Measurements from ENCODE around the gene KBTBD8.

Gene KBTBD8, protein sequence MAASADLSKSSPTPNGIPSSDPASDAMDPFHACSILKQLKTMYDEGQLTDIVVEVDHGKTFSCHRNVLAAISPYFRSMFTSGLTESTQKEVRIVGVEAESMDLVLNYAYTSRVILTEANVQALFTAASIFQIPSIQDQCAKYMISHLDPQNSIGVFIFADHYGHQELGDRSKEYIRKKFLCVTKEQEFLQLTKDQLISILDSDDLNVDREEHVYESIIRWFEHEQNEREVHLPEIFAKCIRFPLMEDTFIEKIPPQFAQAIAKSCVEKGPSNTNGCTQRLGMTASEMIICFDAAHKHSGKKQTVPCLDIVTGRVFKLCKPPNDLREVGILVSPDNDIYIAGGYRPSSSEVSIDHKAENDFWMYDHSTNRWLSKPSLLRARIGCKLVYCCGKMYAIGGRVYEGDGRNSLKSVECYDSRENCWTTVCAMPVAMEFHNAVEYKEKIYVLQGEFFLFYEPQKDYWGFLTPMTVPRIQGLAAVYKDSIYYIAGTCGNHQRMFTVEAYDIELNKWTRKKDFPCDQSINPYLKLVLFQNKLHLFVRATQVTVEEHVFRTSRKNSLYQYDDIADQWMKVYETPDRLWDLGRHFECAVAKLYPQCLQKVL

DNA sequence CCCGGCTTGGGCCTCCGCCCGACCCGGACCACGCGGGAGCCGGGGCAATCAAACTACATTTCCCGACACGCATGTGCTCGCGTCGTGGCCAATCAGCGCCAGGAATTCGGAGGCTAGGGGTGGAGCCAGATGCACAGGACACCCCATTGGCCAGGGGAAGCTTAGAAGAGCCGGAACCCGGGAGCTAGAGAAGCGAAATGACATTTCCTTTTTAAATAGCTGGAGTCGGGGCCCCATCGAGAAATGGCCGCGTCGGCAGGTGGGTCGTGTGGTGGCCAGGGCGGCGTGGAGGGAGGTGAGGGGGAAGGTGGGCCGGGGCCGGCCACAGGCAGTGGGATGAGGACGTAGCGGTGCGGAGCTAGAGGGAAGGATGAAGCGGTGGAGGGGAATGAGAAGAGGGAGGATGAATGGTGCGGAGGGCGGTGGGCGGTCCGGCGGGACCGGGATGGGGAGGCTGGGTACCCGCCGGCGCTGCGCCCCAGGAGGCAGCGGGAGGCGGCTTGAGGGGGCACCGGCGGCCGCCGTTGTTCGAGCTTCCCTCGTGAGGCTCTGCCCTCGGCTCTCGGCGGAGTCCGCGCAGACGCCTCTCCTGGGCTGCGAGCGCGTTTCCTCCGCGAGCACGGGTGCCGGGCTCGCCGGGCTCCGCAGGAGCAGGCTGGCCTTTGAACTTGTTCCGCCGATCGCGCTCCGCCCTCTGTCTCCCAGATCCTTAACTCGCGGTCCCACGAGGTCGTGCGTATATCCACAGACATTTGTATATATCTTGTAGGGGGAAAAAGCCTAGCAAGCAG is at the start of gene KBTBD8:
Gene KBTBD8, plus strand, starts transcription at position 195 of the 791 bp plus-strand sequence. Its CDS starts 49 bp downstream, at position 244.
- peak; percentile 96 to 97 for DNase-seq

DNA sequence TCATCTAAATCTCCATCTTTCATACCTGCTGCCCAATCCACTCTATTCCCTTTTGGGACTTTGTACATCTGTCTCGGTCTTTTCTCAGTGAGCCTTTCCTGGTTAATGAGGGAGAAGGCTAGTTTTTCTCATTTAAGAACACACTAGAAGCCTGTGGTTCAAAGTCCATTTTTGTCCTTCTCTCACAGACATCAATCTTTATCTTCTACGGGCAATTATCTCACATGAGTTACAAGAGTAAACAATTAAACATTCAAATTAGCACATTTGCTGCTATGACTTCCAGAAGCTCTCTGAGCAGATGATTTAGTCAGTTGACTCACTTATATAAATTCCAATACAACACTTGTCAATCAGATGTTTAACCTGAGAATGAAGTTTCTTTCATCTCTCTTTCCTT is 49.3 kb upstream of the KBTBD8 start:
- DNase-seq: no peak

DNA sequence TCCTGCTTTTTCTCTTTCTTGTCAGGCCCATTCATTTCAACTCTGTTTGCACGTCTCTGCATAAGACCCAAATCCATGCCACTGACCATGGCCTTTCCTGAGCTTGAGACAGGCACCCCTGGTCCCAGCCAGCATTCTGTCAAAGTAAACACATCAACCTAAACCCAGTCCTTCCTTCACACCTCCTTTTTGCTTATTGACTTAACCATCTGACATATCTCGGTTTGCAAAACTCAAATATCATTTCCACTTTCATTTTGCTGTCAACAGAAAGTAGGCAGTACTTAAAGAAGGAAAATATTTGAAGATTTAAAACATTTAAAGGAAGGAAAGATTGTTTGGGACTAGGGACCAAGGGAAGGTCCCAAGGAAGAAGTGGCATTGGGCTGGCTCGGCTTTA is 48.2 kb upstream of the KBTBD8 start:
- DNase-seq: no peak

DNA sequence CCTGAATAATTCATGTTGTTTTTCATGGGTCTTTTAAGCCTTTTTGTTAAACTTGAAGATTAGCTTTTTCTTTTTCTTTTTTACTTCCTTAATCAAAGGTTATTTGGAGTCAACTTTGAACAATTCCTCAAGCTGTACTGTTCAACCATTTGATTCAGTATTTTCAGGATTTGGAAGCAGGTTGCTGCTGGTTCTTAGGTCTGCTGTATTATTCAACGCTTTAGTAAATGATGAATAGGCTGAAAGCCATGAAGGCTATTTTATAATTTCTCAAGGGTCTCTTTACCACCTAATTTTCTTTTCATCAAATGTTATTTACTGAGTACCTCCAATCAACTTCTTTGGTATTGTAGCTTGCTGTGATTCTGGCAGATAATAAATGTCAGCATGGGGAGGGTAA is 45.8 kb upstream of the KBTBD8 start:
- no peak for DNase-seq

DNA sequence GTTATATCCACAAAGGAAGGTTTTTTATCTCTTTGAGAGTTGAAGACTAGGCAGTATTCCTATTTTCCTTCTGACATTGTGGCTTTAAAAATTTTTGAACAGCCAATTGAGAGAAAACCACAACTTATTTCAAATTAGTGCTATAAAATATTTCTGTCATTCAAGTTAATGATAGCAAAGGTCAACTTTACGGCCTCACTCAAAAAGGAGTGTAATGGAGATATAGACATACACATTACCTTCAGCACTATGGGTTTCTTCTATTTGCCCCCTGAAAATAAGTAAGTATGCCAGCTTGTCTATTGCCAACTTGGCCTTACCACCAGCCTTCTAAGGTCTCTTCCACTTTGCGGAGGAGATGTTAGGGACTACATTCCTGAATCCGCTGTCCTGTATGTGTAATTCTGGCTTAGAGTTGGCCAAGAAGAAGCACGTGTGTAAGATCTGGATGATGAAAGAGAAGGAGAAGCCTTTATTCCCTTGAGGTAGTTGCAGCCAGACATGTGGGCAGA is 44.1 kb upstream of the KBTBD8 start:
- DNase-seq: no peak

DNA sequence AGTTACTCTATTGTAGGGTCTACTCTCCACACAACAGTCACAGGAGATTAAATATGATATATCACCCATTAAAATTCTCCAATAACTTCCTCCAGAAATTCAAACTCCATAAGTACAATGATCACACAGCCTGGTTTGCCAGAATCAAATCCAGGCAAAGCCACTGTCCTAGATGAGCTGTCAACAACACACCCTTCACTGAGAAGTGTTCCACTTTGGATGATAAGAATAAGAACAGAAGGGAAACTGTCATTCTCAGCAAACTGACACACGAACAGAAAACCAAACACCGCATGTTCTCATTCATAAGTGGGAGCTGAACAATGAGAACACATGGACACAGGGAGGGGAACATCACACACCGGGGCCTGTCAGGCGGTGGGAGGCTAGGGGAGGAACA is 41.4 kb upstream of the KBTBD8 start:
- no peak for DNase-seq

DNA sequence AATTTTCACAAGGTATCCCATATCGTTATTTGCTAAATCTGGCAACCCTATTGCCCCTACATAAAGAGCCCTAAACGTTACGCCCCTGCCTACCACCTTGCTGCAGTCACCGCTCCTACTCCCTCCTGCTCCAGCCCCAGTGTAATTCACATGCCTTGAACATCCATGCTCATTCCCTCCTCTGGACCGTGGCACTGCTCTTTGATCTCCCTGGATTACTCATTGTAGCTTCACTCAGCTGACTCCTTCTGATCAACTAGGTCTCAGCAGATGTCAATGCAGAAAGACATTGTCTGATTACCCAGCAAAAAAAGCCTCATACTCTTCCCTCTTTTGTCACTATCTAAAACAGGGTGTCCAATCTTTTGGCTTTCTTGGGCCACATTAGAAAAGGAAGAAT is 40.7 kb upstream of the KBTBD8 start:
- no peak for DNase-seq

DNA sequence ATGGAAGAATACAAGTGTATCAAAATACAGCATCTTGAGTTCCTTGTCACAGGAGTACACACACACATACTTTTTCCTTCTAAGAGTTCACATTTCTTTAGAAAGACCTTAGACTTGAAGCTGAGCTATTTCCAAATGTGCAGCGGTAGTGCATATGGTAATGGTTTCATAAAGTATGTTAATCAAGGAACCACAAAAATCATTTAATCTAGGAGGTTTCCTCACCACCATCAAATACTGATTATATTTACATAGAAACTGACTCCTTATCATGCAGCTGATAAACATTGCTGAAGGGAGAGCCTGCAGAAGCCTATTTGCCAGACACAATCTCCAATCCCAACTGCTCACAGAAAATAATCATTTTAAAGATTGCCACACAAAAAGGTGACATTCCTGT is 40.0 kb upstream of the KBTBD8 start:
- DNase-seq: no peak

DNA sequence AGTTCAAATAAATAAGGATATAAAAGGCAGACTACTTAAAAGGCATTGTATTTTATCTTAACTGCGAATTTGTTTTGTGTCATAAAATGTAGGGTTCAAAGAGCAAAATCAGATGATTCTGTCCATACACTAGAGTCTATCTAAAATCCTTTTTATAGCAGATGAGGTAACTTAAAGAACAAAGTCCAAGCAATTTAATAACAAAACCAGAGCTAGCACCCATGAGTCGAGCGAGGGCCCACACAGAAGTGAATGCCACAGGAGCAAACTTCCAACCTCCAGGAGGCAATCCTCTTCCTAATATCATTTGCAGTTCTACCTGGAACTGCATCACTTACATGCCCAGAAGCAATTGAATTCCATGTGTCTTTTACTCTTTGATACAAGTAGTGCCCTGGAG is 35.4 kb upstream of the KBTBD8 start:
- no peak for DNase-seq

DNA sequence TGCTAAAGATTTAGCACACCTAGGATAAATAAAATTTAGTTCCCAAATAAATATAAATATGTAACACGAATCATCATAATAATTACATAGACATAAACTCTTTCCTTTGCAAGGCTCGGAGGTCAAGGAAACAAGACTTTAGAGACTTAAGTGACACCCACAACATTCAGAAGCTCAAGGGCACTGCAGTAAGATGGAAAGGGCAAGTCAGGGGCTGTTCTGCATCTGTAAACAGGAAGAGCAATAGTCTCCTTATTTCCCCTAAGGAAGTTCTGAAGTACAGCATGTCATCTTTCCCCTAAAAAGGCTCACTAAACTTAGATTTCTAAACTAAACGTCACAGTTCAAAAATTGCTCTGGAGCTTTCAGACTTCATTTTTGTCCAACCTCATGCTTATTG is 26.9 kb upstream of the KBTBD8 start:
- no peak for DNase-seq

DNA sequence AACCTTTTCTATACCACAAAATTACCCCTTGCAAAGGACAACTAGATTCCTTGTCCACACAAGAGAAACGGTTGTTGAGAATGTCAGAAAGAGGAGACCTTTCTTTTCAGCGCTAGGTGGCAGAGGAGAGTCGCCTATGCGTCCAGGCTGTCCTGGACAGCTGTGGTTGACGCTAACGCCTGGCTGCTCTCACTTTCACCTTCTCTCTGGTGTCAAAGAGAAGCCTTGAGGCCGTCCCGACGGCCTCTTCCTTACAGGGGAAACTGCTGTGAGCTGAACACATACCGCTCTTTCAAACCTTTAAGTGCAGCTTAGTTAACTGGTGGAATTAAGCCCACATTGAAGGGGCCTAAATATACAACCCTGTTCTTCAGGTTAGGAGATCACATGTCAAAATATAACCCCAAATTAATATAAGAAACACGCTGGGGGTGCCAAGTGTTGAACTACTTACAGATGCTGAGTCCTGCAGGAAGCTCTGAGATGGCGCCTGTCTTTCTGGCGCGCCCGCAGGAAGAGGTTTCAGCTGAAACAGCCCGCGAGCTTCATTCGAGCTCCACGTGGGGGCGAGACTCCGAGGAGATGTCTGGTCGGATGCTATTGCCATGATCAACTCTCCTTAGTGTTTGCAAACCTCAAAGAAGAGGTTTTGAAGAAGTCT is 26.1 kb upstream of the KBTBD8 start:
- DNase-seq: peak; percentile 58 to 64

DNA sequence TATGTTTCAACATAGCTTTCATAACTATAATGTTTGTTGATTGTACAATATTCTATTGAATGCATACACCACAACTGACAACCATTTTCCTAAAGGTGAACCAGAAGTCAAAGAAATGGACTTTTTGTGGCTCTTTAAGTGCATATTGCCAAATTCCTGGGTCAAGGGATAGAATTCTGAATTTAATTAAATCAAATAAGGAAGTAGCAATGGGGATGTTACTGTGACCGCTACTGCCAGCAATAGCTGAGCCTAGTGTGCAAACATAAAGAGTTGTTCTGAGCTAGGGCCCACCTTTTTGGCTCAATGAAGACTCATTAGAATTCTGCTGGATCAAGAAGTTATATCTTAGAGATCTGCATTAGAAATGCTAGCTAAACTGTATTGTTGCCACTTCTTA is 17.3 kb upstream of the KBTBD8 start:
- no peak for DNase-seq

DNA sequence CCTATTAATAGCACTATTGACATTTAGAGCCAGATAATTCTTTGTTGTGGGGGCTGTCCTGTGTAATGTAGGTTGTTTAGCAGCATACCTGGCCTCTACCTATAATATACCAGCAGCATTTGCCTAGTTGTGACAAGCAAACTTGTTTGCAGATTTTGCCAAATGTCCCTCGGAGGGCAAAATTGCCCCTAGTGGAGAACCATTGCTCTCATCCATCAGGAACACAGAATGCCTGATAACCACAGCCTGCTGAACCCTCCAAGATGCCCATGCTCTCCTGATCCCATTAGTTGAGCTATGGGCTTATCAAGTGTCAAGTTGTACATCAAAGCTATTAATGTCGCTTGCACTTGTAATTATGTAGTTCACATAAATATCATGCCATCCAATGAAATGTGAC is 15.0 kb upstream of the KBTBD8 start:
- no peak for DNase-seq

DNA sequence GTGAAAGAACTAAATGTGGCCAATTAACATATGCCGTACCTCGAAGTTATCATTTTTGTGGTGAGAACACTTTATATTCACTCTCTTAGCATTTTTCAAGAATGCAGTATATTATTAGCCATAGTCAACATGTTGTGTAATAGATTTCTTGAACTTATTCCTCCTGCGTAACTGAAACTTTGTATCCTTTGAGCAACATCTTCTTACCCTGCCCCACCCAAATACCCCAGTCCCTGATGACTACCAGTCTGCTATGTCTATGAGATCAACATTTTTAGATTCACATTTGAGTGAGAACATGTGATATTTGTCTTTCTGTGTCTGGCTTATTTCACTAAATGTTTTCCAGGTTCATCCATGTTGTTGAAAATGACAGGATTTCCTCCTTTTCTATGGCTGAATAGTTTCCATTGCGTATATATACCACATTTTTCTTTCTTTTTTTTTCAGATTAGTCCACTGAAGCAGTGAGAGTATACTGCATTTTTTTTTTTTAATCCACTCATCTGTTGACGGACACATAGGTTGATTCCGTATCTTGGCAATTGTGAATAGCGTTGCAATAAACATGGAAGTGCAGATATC is 12.7 kb upstream of the KBTBD8 start:
- no peak for DNase-seq

DNA sequence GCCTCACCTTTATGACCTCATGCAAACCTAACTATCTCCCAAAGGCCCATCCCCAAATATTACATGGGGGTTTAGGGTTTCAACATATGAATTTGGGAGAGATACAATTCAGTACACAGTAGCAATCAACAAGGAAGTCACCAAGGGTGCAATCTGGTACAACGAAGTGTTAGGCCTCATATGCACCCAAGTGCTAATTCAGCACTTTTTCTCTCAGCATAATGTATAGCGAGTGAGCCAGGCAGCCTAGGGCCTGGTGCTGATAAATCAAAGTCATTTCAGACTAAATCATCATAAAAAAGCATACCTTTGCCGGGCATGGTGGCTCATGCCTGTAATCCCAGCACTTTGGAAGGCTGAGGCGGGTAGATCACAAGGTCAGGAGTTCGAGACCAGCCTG is 11.7 kb upstream of the KBTBD8 start:
- no peak for DNase-seq

DNA sequence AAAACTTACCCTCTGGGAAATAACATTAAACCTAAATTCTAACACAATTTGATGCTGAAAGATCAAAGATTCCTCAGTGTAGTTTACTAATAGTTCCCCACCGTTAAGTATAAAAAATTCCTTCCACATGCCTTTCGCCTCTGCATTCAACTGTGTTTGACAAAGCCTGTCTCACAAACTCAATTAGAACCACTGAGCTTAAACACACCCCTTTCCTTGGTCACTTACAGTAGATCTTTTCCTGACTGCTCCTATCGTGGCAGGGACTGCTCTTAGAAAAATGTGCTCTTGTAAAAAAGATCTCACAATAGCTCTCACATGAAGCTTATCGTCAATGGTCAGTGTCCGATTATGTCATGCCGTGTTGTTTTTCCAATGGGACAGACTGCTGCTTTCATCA is 8.9 kb upstream of the KBTBD8 start:
- no peak for DNase-seq

DNA sequence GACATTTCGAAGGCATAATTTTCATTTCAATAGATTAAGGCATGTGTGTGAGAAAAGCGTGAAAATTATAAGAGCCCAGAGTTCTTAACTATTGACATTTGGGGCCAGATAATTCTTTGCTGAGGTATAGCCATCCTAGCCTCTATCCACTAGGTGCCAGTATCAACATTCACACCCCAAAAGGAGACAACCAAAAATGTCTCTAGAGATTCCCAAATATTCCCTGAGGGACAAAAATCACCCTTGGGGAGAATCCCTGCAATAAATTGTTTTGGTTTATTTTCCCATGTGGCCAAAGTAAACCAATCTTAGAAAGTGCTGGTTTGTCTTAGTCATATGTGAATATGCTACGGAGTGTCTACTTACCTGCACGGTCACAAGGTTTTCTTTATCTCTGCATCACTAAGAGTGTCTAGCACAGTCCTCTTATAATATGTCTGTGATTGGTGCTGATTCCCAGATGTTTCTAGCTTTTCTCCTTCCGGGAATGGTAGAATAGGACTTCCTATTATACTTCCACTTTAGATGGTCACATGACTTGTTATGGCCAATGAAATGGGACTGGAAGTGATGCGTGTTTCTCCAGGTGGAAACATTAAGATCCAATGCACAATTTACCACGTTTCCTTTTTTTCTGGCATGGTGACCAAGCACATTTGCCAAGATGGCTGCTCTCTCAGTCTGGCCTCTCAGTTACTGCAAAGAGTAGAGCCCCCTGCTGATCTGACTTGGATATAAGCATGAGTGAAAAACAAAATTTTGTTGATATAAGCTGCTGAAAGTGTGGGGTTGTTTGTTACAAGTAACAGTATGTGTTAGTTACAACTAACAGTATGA is 8.0 kb upstream of the KBTBD8 start:
- DNase-seq: no peak

DNA sequence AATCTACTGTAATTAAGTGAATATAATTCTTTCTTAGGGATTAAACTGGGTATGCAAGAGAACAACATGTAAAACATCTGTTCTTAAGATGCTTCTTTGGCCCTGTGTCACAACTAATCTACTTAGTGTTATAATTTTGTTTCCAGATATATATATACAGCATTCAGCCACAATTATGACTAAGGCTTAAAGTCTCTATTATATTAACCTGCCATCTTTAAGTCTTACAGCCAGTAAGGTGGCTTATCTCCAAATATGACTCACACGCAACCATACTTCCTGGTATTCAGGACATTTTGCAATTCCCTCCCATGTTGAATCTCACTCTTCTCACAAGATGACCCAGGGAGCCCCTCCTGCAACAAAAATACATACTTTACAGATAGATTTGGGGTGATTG is 6.6 kb upstream of the KBTBD8 start:
- DNase-seq: no peak

DNA sequence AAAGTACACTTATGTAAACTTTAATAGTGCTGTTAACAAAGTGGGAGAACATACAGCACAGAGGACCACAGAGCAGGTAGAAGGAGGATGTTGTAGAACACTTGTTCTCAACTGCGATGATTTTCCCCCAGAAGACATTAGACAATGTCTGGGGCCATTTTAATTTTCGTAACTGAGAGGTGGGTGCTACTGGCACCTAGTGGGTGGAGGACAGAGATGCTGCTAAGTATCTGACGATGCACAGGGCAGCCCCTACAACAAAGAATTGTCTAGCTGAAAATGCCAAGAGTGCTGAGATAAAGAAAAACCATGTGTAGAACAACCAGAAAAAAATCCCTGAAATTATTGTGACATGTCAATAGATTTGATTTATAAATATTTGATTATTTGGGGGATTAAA is 5.0 kb upstream of the KBTBD8 start:
- no peak for DNase-seq

DNA sequence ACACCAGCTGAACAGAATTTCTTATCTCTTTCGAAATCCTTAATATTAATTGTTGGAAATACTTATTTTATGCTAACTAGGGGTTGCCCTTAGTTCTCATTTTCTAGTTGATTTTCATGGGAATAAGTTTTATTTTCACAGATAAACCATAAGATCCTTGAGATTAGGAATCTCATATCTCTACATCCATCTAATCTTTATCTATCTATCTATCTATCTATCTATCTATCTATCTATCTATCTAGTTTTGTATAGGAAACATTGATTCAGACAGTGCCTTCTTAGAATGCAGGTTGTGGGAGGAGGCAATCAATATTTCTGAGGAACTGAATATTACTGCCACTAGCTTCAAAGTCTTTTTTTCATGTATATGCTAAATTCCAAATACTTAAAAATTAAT is 3.5 kb upstream of the KBTBD8 start:
- no peak for DNase-seq

DNA sequence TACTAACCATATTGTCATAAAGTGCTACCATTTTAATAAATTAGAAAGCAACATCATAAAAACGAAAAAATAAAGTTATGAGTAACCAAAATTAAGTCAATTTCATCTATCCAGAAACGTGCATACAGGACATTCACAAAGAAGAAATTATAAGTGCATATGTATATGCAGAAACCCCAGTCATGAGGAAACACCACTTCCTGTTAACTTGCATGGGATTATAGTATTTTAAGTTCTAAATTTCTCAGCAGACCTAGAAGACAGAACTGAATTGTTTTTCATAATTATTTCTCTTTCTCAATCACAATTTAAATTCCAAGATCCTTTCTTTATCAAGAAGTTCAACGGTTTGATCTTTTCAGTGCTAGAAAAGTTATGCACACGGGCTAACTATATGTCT is 1.4 kb upstream of the KBTBD8 start:
- DNase-seq: no peak

DNA sequence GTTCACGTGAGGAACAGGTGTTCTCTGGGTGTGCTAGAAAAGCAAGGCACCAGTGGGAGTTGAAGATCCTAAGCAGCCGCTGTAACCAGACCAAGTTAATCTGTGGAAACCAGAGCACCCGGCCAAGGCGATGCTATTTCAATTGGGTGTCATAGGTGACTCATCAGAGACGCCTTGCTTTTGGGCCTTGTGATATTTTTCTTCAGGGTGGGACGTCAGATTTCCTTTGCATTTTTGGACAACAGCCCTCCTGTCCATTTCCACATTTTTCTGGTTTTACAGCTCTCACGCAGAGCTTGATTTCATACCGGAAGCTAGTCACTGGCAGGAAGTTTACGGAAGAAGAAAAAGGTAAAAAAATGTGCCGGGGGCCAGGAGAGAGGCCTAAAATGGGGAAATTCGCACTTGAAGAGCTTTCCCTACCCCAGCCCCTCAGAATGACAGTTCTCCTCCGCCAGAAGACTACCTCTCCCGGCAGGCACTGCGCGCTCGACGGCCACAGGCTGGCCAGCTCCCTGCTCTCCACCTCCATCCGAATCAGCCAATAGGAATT is 471 bp upstream of the KBTBD8 start:
- DNase-seq: no peak

Data from activated CD4-positive, alpha-beta T cell treated with anti-CD3 and anti-CD28 coated beads for 4 hours (primary cell).